A549 (cell line): ENCODE data around the gene HECTD2. TPM values are rescaled to one million over a fixed set of nuclear protein-coding genes. Genes with fewer than 3 reads are reported as not detected.

Experiments used
- ATAC-seq, 2 experiments: fragments of 200-7000 bp in 1 of 2; fragments of >200 bp in 1 of 2; cut with Nextera tagmentation in 1 of 2; cut with Tn5 transposase in 1 of 2; 3 replicates each; pipeline versions ENCODE4 v1.8.0 to v1.9.1; 2018 to 2020; ENCODE audit warnings: mild to moderate bottlenecking in 1 of 2, moderate library complexity in 1 of 2
- CTCF ChIA-PET: fragments of 300-600 bp; sonication (Branson Sonifier 250); formaldehyde crosslinking; extraction: SDS; loops from one replicate; lab custom pipeline; 2021; ENCODE audit warnings: antibody characterized with exemption, inconsistent platforms; lab: Yijun Ruan, JAX
- POLR2A ChIA-PET: fragments of 350-600 bp; formaldehyde crosslinking; extraction: SDS; loops from one replicate; lab custom pipeline; 2021; ENCODE audit warnings: antibody characterized with exemption, inconsistent platforms; lab: Yijun Ruan, JAX
- DNase-seq, 2 experiments: peaks; one replicate each; pipeline versions ENCODE4 v3.0.0 to v3.0.0-alpha.2; 2011 to 2016; ENCODE audit warnings: low read depth in 1 of 2, low spot score in 1 of 2
- FAIRE-seq: peaks from 2 replicates; lab custom pipeline; 2011; peaks lifted over from hg19 to GRCh38; lab: Jason Lieb, UNC
- H3K27ac ChIP-seq, 2 experiments: fragments of >200 bp; sonication (Bioruptor Twin); formaldehyde crosslinking; 3 replicates each; pipeline ENCODE4 v1.5.1; 2016 to 2017
- H3K4me1 ChIP-seq: fragments of >200 bp; sonication (Bioruptor Twin); formaldehyde crosslinking; 3 replicates; pipeline ENCODE4 v1.6.1; 2016
- H3K4me2 ChIP-seq: fragments of >200 bp; sonication (Bioruptor Twin); formaldehyde crosslinking; 3 replicates; pipeline ENCODE4 v1.6.1; 2016
- H3K4me3 ChIP-seq: fragments of >200 bp; sonication (Bioruptor Twin); formaldehyde crosslinking; 3 replicates; pipeline ENCODE4 v1.5.1; 2016
- H3K9me3 ChIP-seq: fragments of >200 bp; sonication (Bioruptor Twin); formaldehyde crosslinking; 3 replicates; pipeline ENCODE4 v1.6.1; 2016
- ATOH8 ChIP-seq: fragments of 250-450 bp; sonication (Bioruptor Pico); IDR thresholded peaks from 2 replicates; pipeline ENCODE4 v1.5.0; 2020; ENCODE audit warnings: low read depth, mild to moderate bottlenecking, moderate library complexity
- BCL3 ChIP-seq: fragments of >200 bp; sonication (Bioruptor Twin); formaldehyde crosslinking; IDR thresholded peaks from 3 replicates; pipeline ENCODE4 v1.6.1; 2016
- BHLHE40 ChIP-seq: IDR thresholded peaks from 2 replicates; pipeline ENCODE4 v1.6.1; 2012; ENCODE audit warnings: low read depth, low read length, inconsistent platforms
- CEBPB ChIP-seq, 2 experiments: fragments of >200 bp in 1 of 2; sonication (Bioruptor Twin) in 1 of 2; formaldehyde crosslinking in 1 of 2; IDR thresholded peaks; 2 replicates each; pipeline ENCODE4 v1.6.1; 2012 to 2016
- CHD2 ChIP-seq: fragments of 150-350 bp; IDR thresholded peaks from 2 replicates; pipeline ENCODE4 v1.6.1; 2014; ENCODE audit warnings: low read length; ENCODE audit not compliant: partially characterized antibody
- CHD4 ChIP-seq: fragments of 200-600 bp; sonication (generic); IDR thresholded peaks from 2 replicates; pipeline ENCODE4 v1.6.1; 2016; ENCODE audit warnings: antibody characterized with exemption, mild to moderate bottlenecking, borderline replicate concordance
- EP300 ChIP-seq, 2 experiments: fragments of >200 bp; sonication (Bioruptor Twin); formaldehyde crosslinking; IDR thresholded peaks; 2 replicates in 1 of 2; 3 replicates in 1 of 2; pipeline ENCODE4 v1.6.1; 2016 to 2017
- ESRRA ChIP-seq: fragments of 150-350 bp; IDR thresholded peaks from 2 replicates; pipeline ENCODE4 v1.6.1; 2014; ENCODE audit warnings: mild to moderate bottlenecking, low read length, borderline replicate concordance
- FOSB ChIP-seq: fragments of 250-450 bp; sonication (Bioruptor Pico); IDR thresholded peaks from 2 replicates; pipeline ENCODE4 v1.5.0; 2020; ENCODE audit warnings: mild to moderate bottlenecking, moderate library complexity
- FOSL2 ChIP-seq, 2 experiments: fragments of 450-650 bp in 1 of 2; fragments of >200 bp in 1 of 2; sonication (Bioruptor Twin) in 1 of 2; formaldehyde crosslinking; IDR thresholded peaks; 2 replicates each; pipeline versions ENCODE4 v1.5.0 to v1.6.1; 2016 to 2020; ENCODE audit warnings: mild to moderate bottlenecking in 1 of 2, moderate library complexity in 1 of 2
- HMGXB4 ChIP-seq: fragments of 250-450 bp; sonication (Bioruptor Pico); IDR thresholded peaks from 2 replicates; pipeline ENCODE4 v1.5.0; 2021; ENCODE audit warnings: mild to moderate bottlenecking, moderate library complexity, borderline replicate concordance
- HOXB5 ChIP-seq: fragments of 250-450 bp; sonication (Bioruptor Pico); IDR thresholded peaks from 2 replicates; pipeline ENCODE4 v1.5.0; 2020; ENCODE audit warnings: mild to moderate bottlenecking, moderate library complexity
- KDM5A ChIP-seq: fragments of 200-600 bp; sonication (generic); IDR thresholded peaks from 2 replicates; pipeline ENCODE4 v1.6.1; 2016; ENCODE audit warnings: antibody characterized with exemption, mild to moderate bottlenecking
- MAFK ChIP-seq: fragments of 450-650 bp; IDR thresholded peaks from 2 replicates; pipeline ENCODE4 v1.6.1; 2014; ENCODE audit not compliant: partially characterized antibody
- NPAS2 ChIP-seq: fragments of 250-450 bp; sonication (Bioruptor Pico); IDR thresholded peaks from 2 replicates; pipeline ENCODE4 v1.8.0; 2022; ENCODE audit warnings: mild to moderate bottlenecking, moderate library complexity, borderline replicate concordance
- RARB ChIP-seq: fragments of 250-450 bp; sonication (Bioruptor Pico); IDR thresholded peaks from 2 replicates; pipeline ENCODE4 v1.8.0; 2021; ENCODE audit warnings: mild to moderate bottlenecking, moderate library complexity
- RFX5 ChIP-seq: fragments of 450-650 bp; IDR thresholded peaks from 2 replicates; pipeline ENCODE4 v1.7.1; 2014; ENCODE audit warnings: antibody characterized with exemption, mild to moderate bottlenecking, moderate library complexity
- USF2 ChIP-seq: fragments of 450-650 bp; IDR thresholded peaks from 2 replicates; pipeline ENCODE4 v1.6.1; 2014; ENCODE audit warnings: antibody characterized with exemption
- ZC3H11A ChIP-seq: fragments of 450-650 bp; IDR thresholded peaks from 2 replicates; pipeline ENCODE4 v1.6.1; 2014; ENCODE audit warnings: antibody characterized with exemption, mild to moderate bottlenecking
- ZFP36 ChIP-seq: fragments of 450-650 bp; IDR thresholded peaks from 2 replicates; pipeline ENCODE4 v1.6.1; 2014; ENCODE audit warnings: borderline replicate concordance; ENCODE audit not compliant: partially characterized antibody
- ZSCAN20 ChIP-seq: fragments of 250-450 bp; sonication (Bioruptor Pico); IDR thresholded peaks from 2 replicates; pipeline ENCODE4 v1.8.0; 2022; ENCODE audit warnings: mild to moderate bottlenecking, moderate library complexity
- WGBS: methylation state at CpG from one replicate; pipeline ENCODE4 v1.1.6; 2017; ENCODE audit errors: missing lambda C conversion rate; 5-methylcytosine and 5-hydroxymethylcytosine counted together
- polyA plus RNA-seq, 4 experiments: library from polyadenylated mRNA; depleted of rRNA in 3 of 4; stranded (reverse); fragments of >200 nt; fragmentation: RNase III in 1 of 4; extraction: RNeasy Plus Mini Kit Qiagen cat#74134 plus additional on column Dnase treatment in 1 of 4; gene quantifications; 2 replicates in 3 of 4; 3 replicates in 1 of 4; pipeline ENCODE4 v1.2.3, GENCODE V29; 2011 to 2017

HECTD2 gene
- polyA plus RNA-seq, 2 of the 4 experiments (the other 2 are of a cell fraction) = 4.1 to 13.9 TPM

- TF ChIP-seq RARB (CRISPR knock-in tag) (no peak), MAFK (no peak), CHD2 (no peak), ATOH8 (no peak)
Observed at GRCh38 chr10:91422915-91423314, 12.8 kb downstream of the HECTD2 start (continued).

- no peak overlapping the region for H3K4me2 ChIP-seq
- FAIRE-seq (no peak), DNase-seq (no peak), ATAC-seq (no peak)
- no peaks in the 10 kb centered on the region for H3K9me3 ChIP-seq
- 30% methylated on average over 2 of the region's 2 CpGs for WGBS
- TF ChIP-seq NPAS2 (CRISPR knock-in tag) (no peak), FOSL2 (IDR thresholded peaks at IDR 0.05) (no peak), FOSL2 (CRISPR knock-in tag; IDR thresholded peaks at IDR 0.05) (no peak), CHD4 (no peak), RFX5 (no peak), HMGXB4 (CRISPR knock-in tag) (no peak), FOSB (CRISPR knock-in tag) (no peak), ZSCAN20 (CRISPR knock-in tag) (no peak), RARB (CRISPR knock-in tag) (no peak), ATOH8 (no peak), ZFP36 (no peak), BCL3 (no peak), ZC3H11A (no peak), CEBPB (IDR thresholded peaks at IDR 0.05) (no peak), ESRRA (no peak), EP300 (IDR thresholded peaks at IDR 0.05) (no peak), USF2 (no peak), BHLHE40 (no peak), KDM5A (no peak), HOXB5 (CRISPR knock-in tag) (no peak)
- no peak overlapping the region for H3K4me3 ChIP-seq
- no peak overlapping the region for H3K27ac ChIP-seq
- H3K4me1 ChIP-seq = no peaks in the 10 kb centered on the region
- CTCF ChIA-PET = interaction anchor here (1.1 to 1.2 kb wide), 3 partner anchors 14 to 335 kb away, joined by 3 to 4 read pairs (median 4); partner anchors contain the start of gene HECTD2
- POLR2A ChIA-PET = no interaction called here
Observed at GRCh38 chr10:91424016-91424415, 13.9 kb downstream of the HECTD2 start.
